ENCODE measurements around the gene OGFOD2. TPM values are rescaled to one million over a fixed set of nuclear protein-coding genes. Genes with fewer than 3 reads are reported as not detected.
A peak's percentile ranks its signal among the peaks of the same experiment; 100 is the strongest.

OGFOD2 gene
- total RNA-seq, 1 donor from 2014 or later, result 22.8 TPM

DNA sequence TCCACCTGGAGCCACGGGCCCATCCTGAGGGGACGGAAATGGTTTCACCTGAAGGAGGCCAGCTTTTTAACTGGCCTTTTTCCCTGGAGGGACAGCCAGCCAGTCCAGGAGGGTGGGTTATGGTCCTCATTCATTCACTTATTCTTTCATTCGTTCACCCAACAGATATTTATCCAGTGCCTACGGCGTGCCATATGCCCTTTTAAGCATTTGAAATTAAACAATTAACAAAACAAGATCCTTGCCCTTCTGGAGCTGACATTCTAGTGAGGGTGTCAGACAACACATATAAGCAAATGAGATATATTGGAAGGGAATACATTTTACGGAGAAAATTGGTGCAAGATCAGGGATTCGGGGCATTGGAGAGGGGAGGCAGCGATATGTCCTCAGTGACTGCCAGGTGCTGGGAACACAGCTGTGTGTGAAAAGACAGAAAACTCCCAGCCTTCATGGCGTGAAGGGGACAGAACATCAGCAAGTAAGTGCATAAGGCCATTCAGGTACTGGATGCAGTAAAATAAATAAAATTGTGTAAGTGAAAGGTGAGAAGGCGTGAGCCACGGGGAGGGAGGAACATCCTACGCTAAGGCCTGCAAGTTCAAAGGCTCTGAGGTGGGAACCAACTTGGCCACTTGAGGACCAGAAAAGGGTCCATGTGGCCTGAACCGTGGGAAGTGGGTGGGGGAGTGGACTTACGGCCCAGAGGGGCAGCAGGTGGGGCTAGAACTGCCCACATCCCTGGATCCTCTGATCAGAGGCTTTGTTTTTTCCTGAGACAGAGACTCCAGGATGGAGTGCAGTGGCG, 8.1 kb upstream of the OGFOD2 start:
- CTCF ChIA-PET, result interaction anchor here (0.6 to 1.5 kb wide), 3 partner anchors 102 to 960 kb away, joined by 3 to 4 read pairs (median 3); no protein-coding TSS in a partner anchor
- TF ChIP-seq CTCF (IDR thresholded peaks at IDR 0.05), result no peak
- DNase-seq (no peak), ATAC-seq (ENCODE audit: low read depth) (no peak)
- H3K4me3 Mint-ChIP-seq, result no peak overlapping the region
- no peaks in the 10 kb centered on the region for H3K9me3 Mint-ChIP-seq
- peaks cover 10% of the 10 kb centered on the region for H3K4me1 Mint-ChIP-seq
- H3K27ac Mint-ChIP-seq, result peak overlapping the region; percentile 32
- no peaks in the 10 kb centered on the region for H3K27me3 Mint-ChIP-seq
- intact Hi-C loops (cut with micrococcal nuclease), result loop anchor here (1.0 to 2.0 kb wide), 3 partner anchors 7 to 398 kb away; partner anchors contain the start of genes MPHOSPH9, MTRFR and SBNO1
- POLR2A ChIA-PET, result interaction anchor here (0.5 to 3.8 kb wide), 9 partner anchors 8 to 266 kb away, joined by 3 to 33 read pairs (median 4); partner anchors contain the start of genes ARL6IP4, MPHOSPH9, MTRFR and OGFOD2
- H3K36me3 Mint-ChIP-seq (ENCODE audit: low read depth), result no peaks in the 10 kb centered on the region

GRCh38 chr12:122968104-122968503, 6.9 kb upstream of the OGFOD2 start:
- CTCF ChIA-PET, result interaction anchor here (0.6 kb wide), 1 partner anchor 1467 kb away, joined by 3 read pairs; no protein-coding TSS in a partner anchor
- ATAC-seq (ENCODE audit: low read depth) (no peak), DNase-seq (no peak)
- H3K36me3 Mint-ChIP-seq (ENCODE audit: low read depth), result no peaks in the 10 kb centered on the region
- H3K27me3 Mint-ChIP-seq, result no peaks in the 10 kb centered on the region
- no peaks in the 10 kb centered on the region for H3K9me3 Mint-ChIP-seq
- POLR2A ChIA-PET, result interaction anchor here (0.6 to 1.0 kb wide), 3 partner anchors 15 to 112 kb away, joined by 3 to 4 read pairs (median 3); no protein-coding TSS in a partner anchor
- intact Hi-C loops (cut with micrococcal nuclease), result no loop called here
- TF ChIP-seq CTCF (IDR thresholded peaks at IDR 0.05), result no peak
- peaks cover 11% of the 10 kb centered on the region for H3K4me1 Mint-ChIP-seq
- no peak overlapping the region for H3K27ac Mint-ChIP-seq
- H3K4me3 Mint-ChIP-seq, result no peak overlapping the region

- H3K36me3 Mint-ChIP-seq (ENCODE audit: low read depth), result peaks cover 4% of the 10 kb centered on the region
- H3K27ac Mint-ChIP-seq, result no peak overlapping the region
- peaks cover 18% of the 10 kb centered on the region for H3K4me1 Mint-ChIP-seq
- no peaks in the 10 kb centered on the region for H3K9me3 Mint-ChIP-seq
- ChIA-PET POLR2A (interaction anchor here (1.1 to 1.2 kb wide), 2 partner anchors 10 to 196 kb away, joined by 3 to 4 read pairs; partner anchors contain the start of genes ARL6IP4 and CCDC62), CTCF (interaction anchor here (1.2 kb wide), 1 partner anchor 268 kb away, joined by 4 read pairs; no protein-coding TSS in a partner anchor)
- no peak for TF ChIP-seq CTCF (IDR thresholded peaks at IDR 0.05)
- ATAC-seq (ENCODE audit: low read depth), result no peak
- no peak for DNase-seq
- intact Hi-C loops (cut with micrococcal nuclease), result loop anchor here (5.0 kb wide), 1 partner anchor 892 kb away; the partner anchor contains the start of gene MLXIP
- H3K4me3 Mint-ChIP-seq, result no peak overlapping the region
- H3K27me3 Mint-ChIP-seq, result no peaks in the 10 kb centered on the region
Measured at GRCh38 chr12:122969676-122970075, 5.4 kb upstream of the OGFOD2 start.

DNA sequence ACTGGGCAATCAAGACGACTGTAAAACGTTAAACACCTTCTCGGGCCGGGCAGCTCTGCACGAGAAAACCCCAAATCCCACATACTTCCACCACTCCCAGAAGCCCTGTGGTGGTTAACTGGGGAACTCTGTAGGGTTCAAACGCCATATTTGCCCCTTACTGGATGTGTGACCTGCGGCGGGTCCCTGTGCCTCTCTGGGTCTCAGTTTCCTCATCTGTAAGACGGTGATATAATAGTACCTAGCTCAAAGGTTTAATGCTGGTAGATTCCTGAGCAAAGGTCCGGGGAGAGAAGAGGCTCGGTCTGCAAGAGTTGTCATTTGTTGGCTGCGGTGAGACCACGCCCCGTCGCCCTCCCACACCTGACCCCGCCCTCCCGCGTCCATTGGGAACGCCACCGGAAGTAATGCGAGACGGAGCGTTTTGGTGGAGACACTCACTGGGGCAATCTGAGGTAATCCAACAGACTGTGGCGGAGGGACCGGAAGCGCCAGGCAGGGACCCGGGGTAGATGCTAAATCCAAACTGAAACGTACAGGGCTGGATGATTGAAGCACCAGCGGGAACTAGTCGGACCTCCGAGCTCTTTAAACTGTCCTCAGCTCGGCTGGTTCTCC, 661 bp upstream of the OGFOD2 start:
- peak overlapping the region; percentile 98 for H3K4me3 Mint-ChIP-seq
- intact Hi-C loops (cut with micrococcal nuclease), result loop anchor here (1.0 to 5.0 kb wide), 7 partner anchors 8 to 897 kb away; partner anchors contain the start of genes ABCB9, DDX55, MLXIP and MPHOSPH9
- ChIA-PET CTCF (interaction anchor here (1.2 to 2.6 kb wide), 3 partner anchors 115 to 264 kb away, joined by 3 to 8 read pairs (median 5); partner anchors contain the start of genes MPHOSPH9 and MTRFR), POLR2A (interaction anchor here (0.5 to 3.0 kb wide), 22 partner anchors 8 to 659 kb away, joined by 3 to 40 read pairs (median 4); partner anchors contain the start of genes ABCB9, DDX55, KNTC1 and MPHOSPH9)
- peak overlapping the region; percentile 99 for H3K27ac Mint-ChIP-seq
- no peaks in the 10 kb centered on the region for H3K27me3 Mint-ChIP-seq
- TF ChIP-seq CTCF (IDR thresholded peaks at IDR 0.05), result no peak
- peaks cover 14% of the 10 kb centered on the region for H3K36me3 Mint-ChIP-seq (ENCODE audit: low read depth)
- peak; percentile 87 for ATAC-seq (ENCODE audit: low read depth)
- peaks cover 28% of the 10 kb centered on the region for H3K4me1 Mint-ChIP-seq
- DNase-seq, result peak; percentile 96
- H3K9me3 Mint-ChIP-seq, result no peaks in the 10 kb centered on the region

Measured in activated B cell treated with CpG ODN at 0.5 μM for 24 hours (primary cell).